RPMI8226 (cell line): Measurements from ENCODE around the gene C11orf58.

ENCODE experiments used
- DNase-seq: peaks from one replicate; pipeline ENCODE4 v3.0.0-alpha.2; 2015

C11orf58 gene

DNA sequence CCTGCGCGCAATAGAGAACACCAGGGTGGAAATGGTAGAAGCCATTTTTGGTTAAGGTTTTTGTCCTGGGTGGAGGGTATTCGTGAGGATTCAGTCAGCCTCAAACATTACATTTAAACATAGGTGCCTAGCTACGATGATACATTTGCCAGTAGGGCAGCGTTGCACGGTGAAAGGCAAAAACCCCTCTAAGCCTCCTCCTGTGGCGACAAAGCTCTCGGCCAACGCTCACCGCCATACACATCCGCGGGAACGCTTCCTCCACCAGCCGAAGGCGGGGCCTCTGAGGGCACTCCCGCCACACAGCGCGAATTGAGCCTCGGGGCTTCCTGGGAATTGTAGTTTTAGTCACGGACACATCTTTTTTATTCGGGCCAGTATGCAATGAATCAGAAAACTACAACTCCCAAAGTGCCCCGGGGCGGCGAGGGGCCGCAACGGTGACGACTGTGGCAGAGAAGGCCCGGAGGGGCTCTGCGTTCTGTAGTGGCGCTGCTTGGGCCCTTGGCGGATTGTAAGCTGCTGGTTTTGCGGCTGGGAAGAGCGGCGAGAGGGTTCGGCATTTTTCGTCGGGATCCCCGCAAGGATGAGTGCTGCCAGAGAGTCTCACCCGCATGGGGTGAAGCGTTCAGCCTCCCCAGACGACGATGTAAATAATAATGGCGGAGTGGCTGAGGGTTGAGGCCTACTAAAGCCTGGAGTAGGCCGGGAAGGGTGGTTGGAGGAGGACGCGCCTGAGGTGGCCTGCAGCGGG, at the start of gene C11orf58:
C11orf58 (plus strand) TSS at position 455 of the 754 bp plus-strand sequence; CDS start at position 587, 132 bp downstream.
- peak; percentile 92 for DNase-seq

DNA sequence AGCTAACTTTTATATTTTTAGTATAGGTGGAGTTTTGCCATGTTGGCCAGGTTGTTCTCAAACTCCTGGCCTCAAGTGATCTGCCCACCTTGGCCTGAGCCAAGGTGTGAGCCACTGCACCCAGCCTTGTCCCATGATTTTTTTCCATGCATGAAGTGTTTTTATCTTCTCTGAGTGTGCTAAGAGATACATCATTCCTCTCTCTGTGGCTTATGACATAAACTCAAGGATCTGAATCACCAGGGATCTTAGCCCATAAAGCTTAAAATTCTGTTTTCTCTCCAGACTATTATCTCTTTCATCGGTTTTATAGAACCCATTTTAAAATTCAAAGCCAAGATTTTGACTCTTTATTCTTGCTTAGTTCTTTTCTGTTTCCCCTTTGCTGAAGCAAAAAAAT, 48.4 kb upstream of the C11orf58 start:
- DNase-seq: no peak

DNA sequence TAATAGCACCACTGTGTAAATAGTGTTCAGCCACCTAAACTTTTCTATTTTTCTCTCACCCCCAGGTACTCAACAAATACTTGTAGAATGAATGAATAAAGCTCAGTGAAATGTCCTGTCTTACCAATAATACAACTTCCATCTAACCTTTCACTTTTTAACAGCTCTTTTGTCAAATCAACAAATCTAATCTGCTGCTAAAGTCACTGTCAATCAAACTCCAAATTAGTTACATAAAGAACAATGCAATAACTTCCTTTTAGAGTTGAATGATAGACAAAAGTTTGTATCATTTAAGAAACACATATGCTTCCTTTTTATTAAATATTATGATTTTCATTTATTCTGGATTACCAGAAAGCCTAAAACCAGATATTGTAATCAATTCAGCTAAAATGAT, 34.7 kb upstream of the C11orf58 start:
- DNase-seq: no peak

DNA sequence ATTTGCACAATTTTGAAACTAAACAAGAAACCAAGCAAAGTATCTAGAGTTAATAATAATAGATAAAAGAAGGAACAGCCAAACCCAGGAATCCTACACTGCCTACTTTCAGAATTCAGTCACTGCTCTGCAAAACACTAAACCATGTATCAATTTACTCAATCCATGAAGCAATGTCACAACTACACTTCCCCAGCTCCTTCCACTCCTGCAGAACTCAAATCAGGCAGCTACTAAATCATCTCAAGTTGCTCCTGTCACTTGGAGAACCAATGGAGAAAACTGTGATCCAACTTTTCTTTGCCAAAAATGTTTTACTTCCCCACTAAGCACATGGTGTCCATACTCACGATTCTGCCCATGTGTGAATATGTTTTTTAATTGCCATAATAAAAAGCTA, 24.9 kb upstream of the C11orf58 start:
- no peak for DNase-seq

DNA sequence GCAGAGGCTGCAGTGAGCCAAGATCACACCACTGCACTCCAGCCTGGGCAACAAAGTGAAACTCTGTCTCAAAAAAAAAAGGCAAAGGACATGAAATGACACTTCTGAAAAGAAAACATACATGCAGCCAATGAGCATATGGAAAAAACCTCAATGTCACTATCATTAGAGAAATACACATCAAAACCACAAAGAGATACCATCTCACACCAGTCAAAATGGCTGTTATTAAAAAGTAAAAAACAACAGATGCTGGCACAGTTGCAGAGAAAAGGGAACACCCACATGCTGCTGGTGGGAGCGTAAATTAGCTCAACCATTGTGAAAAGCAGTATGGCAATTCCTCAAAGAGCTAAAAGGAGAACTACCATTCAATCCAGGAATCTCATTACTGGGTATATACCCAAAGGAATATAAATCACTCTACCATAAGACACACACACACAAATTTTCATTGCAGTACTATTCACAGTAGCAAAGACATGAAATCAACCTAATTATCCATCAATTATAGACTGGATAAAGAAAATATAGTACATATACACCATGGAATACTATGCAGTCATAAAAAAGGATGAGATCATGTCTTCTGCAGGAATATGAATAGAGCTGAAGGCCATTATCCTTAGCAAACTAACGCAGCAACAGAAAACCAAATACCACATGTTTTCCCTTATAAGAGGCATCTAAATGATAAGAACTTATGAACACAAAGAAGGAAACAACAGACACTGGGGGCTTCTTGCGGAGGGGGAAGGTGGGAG, 15.7 kb upstream of the C11orf58 start:
- DNase-seq: no peak

DNA sequence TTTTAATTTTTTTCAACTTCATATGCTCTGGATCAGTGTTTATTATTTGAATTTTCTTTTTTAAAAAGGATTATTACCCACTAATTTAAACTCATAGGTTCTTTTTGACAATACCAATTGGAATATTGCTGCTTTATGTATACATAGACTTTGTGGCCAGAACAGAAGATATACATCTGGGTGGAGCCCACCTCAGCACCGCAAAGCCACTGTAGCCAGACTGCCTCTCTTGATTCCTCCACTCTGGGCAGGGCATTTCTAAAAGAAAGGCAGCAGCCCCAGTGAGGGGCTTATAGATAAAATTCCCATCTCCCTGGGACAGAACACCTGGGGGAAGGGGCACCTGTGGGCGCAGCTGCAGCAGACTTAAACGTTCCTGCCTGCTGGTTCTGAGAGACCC, 10.6 kb upstream of the C11orf58 start:
- no peak for DNase-seq

DNA sequence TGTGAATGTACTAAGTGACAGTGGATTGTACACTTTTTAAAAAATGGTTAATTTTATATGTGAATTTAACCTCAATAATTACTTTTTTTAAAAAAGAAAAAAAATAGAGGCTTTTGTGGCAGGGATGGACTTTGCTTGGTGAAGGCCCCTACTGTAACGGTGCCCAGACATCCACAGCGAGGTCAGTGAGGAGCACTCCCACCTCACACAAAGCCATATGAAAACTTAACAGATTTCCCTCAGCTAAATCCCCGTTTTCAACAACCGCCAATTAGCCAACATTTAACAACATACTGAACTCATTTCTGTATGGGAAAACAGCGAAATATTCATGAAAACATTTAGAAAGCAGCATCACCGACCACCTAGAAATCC, 642 bp upstream of the C11orf58 start:
- no peak for DNase-seq

DNA sequence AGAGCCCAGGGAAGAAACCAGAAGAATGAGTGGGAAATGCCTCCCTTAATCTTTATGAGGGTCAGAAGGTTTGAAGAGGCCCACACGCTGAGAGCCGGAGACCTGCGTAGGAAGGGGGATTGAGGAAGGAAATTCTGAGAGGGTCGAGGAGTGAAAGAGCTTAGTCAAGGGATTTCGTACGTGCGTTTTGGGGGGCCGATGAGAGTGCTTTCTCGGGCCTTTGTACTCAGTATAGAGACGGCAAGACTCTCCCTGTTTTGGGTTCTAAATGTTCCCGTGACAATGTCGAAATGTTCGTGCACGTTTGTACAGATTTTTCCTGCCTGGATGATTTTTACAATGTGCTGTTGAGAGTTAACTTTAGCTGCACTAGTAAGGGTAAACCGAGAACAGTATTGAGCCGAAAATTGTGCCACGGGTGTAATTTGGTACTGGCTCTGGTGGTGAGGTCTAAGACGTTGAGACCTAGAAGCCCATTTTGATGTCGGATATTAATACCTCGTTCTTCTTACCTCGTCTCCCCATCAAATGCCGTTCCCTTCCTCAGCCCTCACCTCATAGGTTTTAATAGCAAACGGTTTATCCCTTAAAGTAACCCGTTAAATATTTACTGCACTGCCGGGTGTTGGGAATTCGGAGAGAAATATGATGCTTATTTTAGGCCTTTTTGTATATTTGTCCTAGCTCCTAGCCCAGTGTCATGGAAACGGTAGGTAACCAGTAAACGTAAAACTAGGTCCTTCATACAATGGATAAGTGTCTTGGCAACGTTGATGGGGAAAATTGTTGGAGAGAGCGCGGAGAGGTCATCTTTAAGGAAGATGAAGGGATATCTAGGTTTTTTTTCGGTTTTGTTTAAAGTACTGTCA, 734 bp downstream of the C11orf58 start:
- no peak for DNase-seq

DNA sequence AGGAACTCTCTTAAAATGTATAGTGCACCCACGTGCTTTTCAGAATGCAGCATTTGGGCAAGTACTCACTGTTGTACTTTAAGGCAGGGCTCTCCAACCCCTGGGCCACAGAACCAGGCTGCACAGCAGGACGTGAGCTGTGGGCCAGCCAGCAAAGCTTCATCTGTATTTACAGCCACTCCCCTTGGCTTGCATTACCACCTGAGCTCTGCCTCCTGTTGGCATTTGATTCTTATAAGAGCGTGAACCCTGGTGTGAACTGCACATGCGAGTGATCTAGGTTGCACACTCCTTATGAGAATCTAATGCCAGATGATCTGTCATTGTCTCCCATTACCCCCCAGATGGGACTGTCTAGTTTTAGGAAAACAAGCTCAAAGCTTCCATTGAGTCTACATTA, 3.0 kb downstream of the C11orf58 start:
- no peak for DNase-seq

DNA sequence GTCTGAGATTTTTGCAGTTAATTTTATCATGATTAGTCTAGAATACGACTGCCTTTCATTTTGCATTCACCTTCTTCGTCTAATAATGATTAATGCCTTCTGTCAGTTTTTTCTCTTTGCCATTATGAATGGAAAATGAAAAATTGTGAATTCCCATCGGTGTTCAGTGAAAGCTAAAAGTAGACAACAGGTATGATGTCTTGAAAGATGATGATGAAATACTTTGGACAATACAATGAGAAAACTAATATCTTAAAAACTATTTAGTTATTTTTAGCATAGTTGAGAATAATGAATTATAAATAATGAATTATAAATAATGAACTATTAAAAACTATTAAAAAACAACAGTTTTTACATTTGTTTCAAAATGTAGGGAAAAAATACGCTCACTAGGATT, 5.0 kb downstream of the C11orf58 start:
- no peak for DNase-seq

DNA sequence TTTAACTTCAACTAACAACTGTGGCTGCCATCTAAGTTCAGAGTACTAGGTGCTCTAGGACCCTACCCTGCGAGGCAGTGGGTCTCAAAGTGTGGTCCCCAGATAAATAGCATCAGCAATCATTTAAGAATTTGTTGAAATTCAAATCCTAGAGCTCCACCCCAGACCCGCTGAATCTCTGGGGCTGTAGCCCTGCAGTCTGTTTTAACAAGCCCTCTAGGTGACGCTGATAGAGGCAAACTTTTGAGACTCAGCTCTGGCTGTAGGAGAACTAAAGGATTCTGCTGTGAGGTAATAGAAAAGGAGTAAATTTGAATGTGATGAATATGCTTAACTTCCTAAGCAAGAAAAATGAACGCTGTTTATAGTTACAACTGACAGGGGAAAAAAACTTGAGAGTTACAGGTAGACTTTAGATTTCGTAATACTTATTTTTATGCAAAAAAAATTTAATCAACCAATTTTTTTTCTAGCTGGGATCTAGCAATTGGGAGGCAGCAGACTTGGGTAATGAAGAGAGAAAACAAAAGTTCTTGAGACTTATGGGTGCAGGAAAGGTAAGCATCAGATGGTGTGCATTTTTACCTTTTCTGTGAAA, 5.8 kb downstream of the C11orf58 start:
- DNase-seq: no peak

DNA sequence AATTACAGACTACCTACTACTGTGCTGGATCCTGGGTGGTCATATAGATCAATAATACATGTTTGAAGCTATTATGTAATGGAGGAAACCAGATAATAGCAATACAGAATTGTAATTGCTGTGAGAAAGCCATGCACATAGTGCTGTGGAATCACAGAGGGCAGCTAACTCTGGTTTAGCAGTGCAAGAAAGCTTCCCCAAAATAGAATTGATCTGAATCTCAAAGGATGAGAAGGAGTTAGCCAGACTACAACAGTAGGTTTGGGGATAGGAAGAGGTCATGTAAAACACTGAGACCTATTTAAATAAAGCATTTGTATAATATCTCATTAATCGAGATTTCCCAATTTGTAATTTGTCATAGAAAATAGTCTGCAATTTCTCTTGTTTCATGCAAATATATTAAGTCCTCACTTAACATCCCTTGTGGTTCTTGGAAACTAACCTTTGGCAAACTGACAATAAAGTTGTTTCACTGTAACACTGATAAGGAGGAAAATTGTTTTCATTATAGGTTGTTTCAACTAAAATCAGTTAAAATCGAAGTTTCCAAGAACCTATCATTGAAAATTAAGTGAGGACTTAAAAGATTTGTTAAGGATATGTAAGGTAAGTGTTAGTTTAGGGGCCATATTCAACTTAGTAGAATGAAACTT, 7.6 kb downstream of the C11orf58 start:
- DNase-seq: no peak

DNA sequence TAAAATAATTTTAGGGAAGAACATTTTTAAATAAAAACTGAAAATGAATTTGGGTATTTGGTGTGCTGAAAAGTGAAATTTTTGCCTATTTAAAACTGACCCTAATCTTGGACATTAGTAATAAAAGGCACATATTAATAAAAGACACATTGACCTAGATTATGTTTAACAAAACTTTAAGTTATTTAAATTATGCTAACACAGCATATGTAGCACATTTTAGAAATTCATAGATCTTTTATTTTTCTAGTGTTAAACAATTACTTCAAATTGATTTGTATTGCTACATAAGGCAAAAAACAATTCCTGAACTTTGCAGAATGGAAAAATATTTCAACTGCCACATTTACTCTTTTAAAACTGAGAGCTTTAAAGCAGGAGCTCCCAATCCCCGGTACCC, 10.6 kb downstream of the C11orf58 start:
- DNase-seq: no peak

DNA sequence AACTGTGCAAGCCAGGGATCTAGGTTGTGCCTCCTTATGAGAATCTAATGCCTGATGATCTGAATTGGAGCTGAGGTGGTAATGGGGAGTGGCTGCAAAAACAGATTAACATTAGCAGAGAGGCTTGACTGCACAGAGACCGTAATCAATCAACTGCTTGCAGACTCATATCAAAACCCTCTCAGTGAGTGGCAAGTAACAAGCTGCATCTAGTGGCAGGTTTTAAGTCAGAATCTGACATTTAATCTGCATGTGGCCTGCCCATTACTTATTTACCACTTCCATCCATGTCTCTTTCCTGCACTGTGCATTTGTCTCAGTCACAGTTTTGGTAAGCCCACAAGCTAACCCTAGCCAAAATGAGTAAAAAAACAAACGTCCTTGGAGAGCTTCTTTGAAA, 11.2 kb downstream of the C11orf58 start:
- no peak for DNase-seq

DNA sequence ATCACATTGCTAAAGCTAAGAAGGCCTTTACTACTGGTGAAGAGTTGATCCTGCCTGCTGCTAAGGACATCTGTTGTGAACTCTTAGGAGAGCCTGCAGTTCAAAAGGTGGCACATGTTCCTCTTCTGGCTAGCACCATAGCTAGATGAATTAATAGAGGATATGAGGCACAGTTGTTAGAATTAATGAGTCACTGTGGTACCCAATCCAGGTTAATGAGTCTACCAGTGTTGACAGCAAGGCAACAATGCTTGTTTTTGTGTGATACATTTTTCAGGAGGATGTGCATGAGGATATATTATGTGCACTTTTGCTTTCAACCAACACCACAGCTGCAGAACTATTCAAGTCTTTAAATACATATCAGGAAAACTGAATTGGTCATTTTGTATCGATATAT, 12.0 kb downstream of the C11orf58 start:
- DNase-seq: no peak

DNA sequence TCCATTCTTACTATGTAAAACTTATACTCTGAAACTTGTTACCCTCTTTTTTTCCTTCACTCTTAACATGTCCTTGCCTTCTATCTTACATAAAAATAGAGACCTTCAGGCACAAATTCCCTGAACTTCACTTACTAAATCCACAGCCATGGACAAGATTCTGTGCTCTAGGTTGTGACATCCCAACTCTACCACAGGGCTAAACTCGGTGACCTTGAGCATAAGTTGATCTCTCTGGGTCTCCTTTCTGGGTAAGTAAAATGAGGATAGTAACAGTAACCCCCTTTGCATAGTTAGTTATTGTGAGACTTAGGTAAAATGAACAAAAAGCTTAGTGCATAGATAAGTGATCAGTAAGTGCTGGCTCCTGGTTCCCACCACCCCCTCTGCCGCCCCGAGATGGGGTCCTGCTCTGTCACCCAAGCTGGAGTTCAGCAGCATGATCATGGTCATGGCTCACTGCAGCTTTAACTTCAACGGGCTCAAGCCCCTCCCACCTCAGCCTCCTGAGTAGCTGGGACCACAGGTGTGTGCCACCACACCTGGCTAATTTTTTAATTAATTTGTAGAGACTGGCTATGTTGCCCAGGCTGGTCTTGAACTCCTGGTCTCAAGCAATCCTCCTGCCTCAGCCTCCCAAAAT, 20.1 kb downstream of the C11orf58 start:
- DNase-seq: no peak

DNA sequence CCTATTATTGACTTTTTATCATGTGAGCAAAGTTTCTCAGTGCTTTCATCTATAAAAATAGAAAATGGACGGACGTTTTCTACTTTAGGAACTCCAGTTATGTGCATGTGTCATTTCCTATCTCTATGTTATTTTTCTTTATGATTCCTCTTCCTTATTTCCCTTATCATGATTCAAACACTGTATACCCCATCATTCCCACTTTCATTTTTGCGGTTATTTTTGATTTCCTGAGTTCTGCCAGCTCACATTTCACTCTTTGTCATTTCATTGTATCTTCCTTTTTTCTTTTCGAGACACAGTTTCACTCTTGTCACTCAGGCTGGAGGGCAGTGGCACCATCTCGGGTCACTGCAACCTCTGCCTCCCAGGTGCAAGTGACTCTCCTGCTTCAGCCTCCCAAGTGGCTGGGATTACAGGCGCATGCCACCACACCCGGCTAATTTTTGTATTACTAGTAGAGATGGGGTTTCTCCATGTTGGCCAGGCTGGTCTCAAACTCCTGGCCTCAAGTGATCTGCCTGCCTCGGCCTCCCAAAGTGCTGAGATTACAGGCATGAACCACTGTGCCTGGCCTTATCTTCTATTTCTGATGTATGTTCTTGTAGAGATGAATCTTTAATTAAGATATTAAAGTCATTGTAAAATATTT, 21.5 kb downstream of the C11orf58 start:
- no peak for DNase-seq

DNA sequence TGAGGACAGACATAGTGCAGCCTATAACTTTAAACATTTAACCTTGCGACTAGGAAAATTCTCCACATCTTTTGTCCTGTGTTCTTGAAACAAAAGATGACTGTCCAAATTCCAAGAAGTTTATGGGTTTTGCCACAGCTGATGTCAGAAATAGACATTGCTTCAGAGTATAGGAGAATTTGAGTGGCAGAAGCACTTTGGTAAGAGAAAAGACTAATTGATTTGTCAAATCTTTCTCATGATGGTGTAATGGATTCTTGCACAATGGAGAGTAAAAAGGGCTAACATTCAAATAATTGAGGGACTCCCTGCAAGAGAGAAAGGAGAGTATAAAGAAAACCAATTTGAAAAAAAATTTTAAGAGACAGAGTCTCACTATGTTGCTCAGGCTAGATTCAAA, 25.3 kb downstream of the C11orf58 start:
- no peak for DNase-seq

DNA sequence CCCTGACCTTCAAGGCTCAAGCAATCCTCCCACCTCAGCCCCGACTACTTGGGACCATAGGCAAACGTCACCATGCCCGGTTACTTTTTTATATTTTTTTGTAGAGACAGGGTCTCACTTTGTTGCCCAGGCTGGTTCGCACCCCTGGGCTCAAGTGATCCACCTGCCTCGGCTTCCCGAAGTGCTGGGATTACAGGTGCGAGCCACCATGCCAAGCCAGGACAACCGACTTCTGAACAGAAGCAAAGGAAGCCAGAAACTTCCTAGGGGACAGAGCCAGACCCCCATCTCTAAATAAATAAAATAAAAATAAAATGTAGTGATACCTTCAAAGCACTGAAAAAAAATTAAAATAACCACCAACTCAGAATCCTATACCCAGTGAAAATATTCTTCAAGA, 26.4 kb downstream of the C11orf58 start:
- DNase-seq: no peak

DNA sequence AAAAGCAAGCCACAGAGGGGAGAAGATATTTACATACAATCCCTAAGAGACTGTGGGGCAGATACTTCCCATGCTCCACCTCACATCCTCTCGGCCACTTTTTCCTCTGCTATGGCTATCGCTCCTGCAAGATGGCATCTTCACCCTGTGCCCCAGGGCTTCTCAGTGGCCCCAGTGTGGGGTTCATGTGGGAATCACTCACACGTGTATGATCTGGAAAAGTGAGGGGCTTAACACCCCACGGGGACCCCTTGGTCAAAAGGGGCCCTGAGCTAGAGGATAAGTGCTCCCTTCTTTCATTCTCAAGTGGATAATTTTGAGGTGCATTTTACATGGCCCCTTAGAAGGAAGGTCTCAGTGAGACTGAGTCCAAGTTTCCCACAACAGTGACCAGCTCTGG, 28.7 kb downstream of the C11orf58 start:
- DNase-seq: no peak

DNA sequence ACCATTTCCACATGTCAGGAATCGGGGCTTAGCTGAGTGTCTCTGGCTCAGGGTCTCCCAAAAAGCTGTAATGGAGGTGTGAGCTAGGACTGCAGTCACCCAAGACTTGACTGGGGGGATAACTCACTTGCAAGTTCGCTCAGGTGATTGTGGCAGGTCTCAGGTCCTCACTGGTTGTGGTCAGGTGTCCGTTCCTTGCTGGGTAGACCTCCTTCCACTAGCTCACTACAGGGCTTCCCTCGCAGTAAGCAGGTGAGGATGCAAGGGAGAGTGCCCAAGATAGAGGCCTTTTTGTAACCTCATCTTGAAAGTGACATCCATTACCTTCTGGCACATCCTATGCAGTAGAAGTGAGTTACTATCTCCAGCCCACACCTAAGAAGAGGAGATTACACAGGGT, 29.5 kb downstream of the C11orf58 start:
- DNase-seq: no peak

DNA sequence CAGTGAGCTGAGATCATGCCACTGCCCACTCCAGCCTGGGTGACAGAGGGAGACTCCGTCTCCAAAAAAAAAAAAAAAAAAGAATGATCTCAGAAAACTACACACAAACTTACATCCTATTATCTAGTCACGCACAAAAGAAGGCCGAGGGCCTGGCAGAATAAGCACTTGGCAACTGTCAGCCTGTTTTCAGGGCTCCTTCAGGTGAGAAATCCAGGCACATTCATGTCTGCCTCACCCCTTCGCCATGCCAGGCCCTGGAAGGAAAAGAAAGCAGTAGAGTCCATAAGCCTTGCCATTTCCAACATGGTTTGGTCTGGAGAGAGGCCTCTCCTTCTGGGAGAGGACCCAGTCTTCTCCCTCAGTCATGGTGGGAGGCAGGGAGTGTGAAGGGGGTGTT, 30.9 kb downstream of the C11orf58 start:
- no peak for DNase-seq
